ENCODE measurements around the gene SCAMP1.

Gene SCAMP1

DNA sequence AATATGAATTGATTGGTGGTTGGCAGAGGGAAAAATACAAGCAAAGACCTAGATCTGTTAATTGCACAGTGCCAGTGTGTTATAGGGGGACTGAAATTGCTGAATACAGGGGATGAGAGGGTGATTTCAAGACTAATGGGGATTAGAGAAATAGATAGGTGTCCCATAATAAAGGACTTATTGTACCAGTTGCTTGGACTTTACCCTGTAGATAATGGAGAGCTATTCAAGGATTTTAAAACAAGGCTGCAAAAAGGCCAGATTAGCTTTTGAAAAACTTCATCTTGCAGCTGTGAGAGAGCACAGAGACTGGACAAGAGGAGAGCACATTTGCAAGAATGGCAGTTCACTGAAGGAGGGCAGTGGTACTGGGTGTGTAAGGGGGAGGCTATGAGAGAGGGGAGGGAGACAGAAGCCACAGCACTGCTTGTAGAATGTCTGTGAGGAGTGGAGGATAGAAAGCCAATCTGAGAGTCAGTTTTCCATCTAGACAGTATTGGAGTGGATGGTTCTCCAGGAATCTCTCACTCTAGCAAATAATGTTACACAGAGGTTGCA, 28.8 kb upstream of the SCAMP1 start:
- H3K4me2 ChIP-seq (ENCODE audit: low read length) = no peak overlapping the region
- H3K14ac ChIP-seq (ENCODE audit: low read length) = no peak overlapping the region
- H3K4ac ChIP-seq (ENCODE audit: low read depth, low read length) = no peak overlapping the region
- no peaks in the 10 kb centered on the region for H3K79me2 ChIP-seq (ENCODE audit: control insufficient read depth, insufficient read depth, low read length, poor library complexity)
- H4K91ac ChIP-seq (ENCODE audit: low read depth, low read length) = no peak overlapping the region
- no peak overlapping the region for H4K8ac ChIP-seq (ENCODE audit: low read depth, low read length)
- H3K36me3 ChIP-seq (ENCODE audit: control insufficient read depth in 1 of 2, insufficient read depth in 2 of 2, low read length in 2 of 2) = no peaks in the 10 kb centered on the region
- H3K23ac ChIP-seq (ENCODE audit: low read length) = no peak overlapping the region
- H3K9me3 ChIP-seq (ENCODE audit: insufficient read depth, low read depth, low read length) = no peaks in the 10 kb centered on the region
- H3K9ac ChIP-seq (ENCODE audit: low read length) = no peak overlapping the region
- H2AK5ac ChIP-seq (ENCODE audit: low read length) = no peak overlapping the region
- no peak overlapping the region for H2BK5ac ChIP-seq (ENCODE audit: low read depth, low read length, poor library complexity)
- H3K4me1 ChIP-seq (ENCODE audit: control insufficient read depth in 1 of 2, insufficient read depth in 2 of 2, low read length in 2 of 2) = no peaks in the 10 kb centered on the region
- H2BK12ac ChIP-seq (ENCODE audit: low read length) = no peak overlapping the region
- H3K27ac ChIP-seq (ENCODE audit: low read depth, low read length) = no peak overlapping the region
- DNase-seq = no peak
- no peak overlapping the region for H3K18ac ChIP-seq (ENCODE audit: low read length)
- H3K4me3 ChIP-seq (ENCODE audit: low read depth, low read length) = no peak overlapping the region
- no peaks in the 10 kb centered on the region for H3K79me1 ChIP-seq (ENCODE audit: low read length)
- H2BK120ac ChIP-seq (ENCODE audit: insufficient read depth, low read length, poor library complexity) = no peak overlapping the region
- no peaks in the 10 kb centered on the region for H3K27me3 ChIP-seq (ENCODE audit: insufficient read depth, low read length)
- no peak overlapping the region for H4K12ac ChIP-seq (ENCODE audit: low read depth, low read length)
- no peak overlapping the region for H2AFZ ChIP-seq (ENCODE audit: insufficient read depth, low read length, poor library complexity)

- H3K4ac ChIP-seq (ENCODE audit: low read depth, low read length) = no peak overlapping the region
- DNase-seq = no peak
- H3K4me3 ChIP-seq (ENCODE audit: low read depth, low read length) = no peak overlapping the region
- H2BK12ac ChIP-seq (ENCODE audit: low read length) = no peak overlapping the region
- no peak overlapping the region for H2BK5ac ChIP-seq (ENCODE audit: low read depth, low read length, poor library complexity)
- no CpG with 5 or more reads among the region's 3 CpGs for WGBS (ENCODE audit: extremely low coverage, insufficient coverage, insufficient read length)
- no peak overlapping the region for H3K4me2 ChIP-seq (ENCODE audit: low read length)
- H3K4me1 ChIP-seq (ENCODE audit: control insufficient read depth in 1 of 2, insufficient read depth in 2 of 2, low read length in 2 of 2) = no peaks in the 10 kb centered on the region
- no peak overlapping the region for H3K18ac ChIP-seq (ENCODE audit: low read length)
- H2AFZ ChIP-seq (ENCODE audit: insufficient read depth, low read length, poor library complexity) = no peak overlapping the region
- no peak overlapping the region for H2BK120ac ChIP-seq (ENCODE audit: insufficient read depth, low read length, poor library complexity)
- no peak overlapping the region for H3K27ac ChIP-seq (ENCODE audit: low read depth, low read length)
- H3K14ac ChIP-seq (ENCODE audit: low read length) = no peak overlapping the region
- H3K79me2 ChIP-seq (ENCODE audit: control insufficient read depth, insufficient read depth, low read length, poor library complexity) = no peaks in the 10 kb centered on the region
- no peak overlapping the region for H3K9ac ChIP-seq (ENCODE audit: low read length)
- no peak overlapping the region for H4K8ac ChIP-seq (ENCODE audit: low read depth, low read length)
- H3K79me1 ChIP-seq (ENCODE audit: low read length) = no peaks in the 10 kb centered on the region
- peaks cover 2% of the 10 kb centered on the region for H3K9me3 ChIP-seq (ENCODE audit: insufficient read depth, low read depth, low read length)
- no peaks in the 10 kb centered on the region for H3K36me3 ChIP-seq (ENCODE audit: control insufficient read depth in 1 of 2, insufficient read depth in 2 of 2, low read length in 2 of 2)
- H4K91ac ChIP-seq (ENCODE audit: low read depth, low read length) = no peak overlapping the region
- H2AK5ac ChIP-seq (ENCODE audit: low read length) = no peak overlapping the region
- H3K27me3 ChIP-seq (ENCODE audit: insufficient read depth, low read length) = no peaks in the 10 kb centered on the region
- no peak overlapping the region for H3K23ac ChIP-seq (ENCODE audit: low read length)
- no peak overlapping the region for H4K12ac ChIP-seq (ENCODE audit: low read depth, low read length)
Measured at GRCh38 chr5:78334811-78335210, 25.6 kb upstream of the SCAMP1 start.

- H2AK5ac ChIP-seq (ENCODE audit: low read length) = no peak overlapping the region
- H3K36me3 ChIP-seq (ENCODE audit: control insufficient read depth in 1 of 2, insufficient read depth in 2 of 2, low read length in 2 of 2) = no peaks in the 10 kb centered on the region
- H2BK12ac ChIP-seq (ENCODE audit: low read length) = no peak overlapping the region
- H4K12ac ChIP-seq (ENCODE audit: low read depth, low read length) = no peak overlapping the region
- H3K27ac ChIP-seq (ENCODE audit: low read depth, low read length) = no peak overlapping the region
- no CpG with 5 or more reads among the region's 2 CpGs for WGBS (ENCODE audit: extremely low coverage, insufficient coverage, insufficient read length)
- no peak overlapping the region for H3K23ac ChIP-seq (ENCODE audit: low read length)
- H4K91ac ChIP-seq (ENCODE audit: low read depth, low read length) = no peak overlapping the region
- H3K4me1 ChIP-seq (ENCODE audit: control insufficient read depth in 1 of 2, insufficient read depth in 2 of 2, low read length in 2 of 2) = no peaks in the 10 kb centered on the region
- no peaks in the 10 kb centered on the region for H3K27me3 ChIP-seq (ENCODE audit: insufficient read depth, low read length)
- H4K8ac ChIP-seq (ENCODE audit: low read depth, low read length) = no peak overlapping the region
- H3K4ac ChIP-seq (ENCODE audit: low read depth, low read length) = no peak overlapping the region
- no peaks in the 10 kb centered on the region for H3K79me2 ChIP-seq (ENCODE audit: control insufficient read depth, insufficient read depth, low read length, poor library complexity)
- H3K9ac ChIP-seq (ENCODE audit: low read length) = no peak overlapping the region
- no peaks in the 10 kb centered on the region for H3K79me1 ChIP-seq (ENCODE audit: low read length)
- H3K14ac ChIP-seq (ENCODE audit: low read length) = no peak overlapping the region
- no peak overlapping the region for H3K4me2 ChIP-seq (ENCODE audit: low read length)
- no peak for DNase-seq
- H3K18ac ChIP-seq (ENCODE audit: low read length) = no peak overlapping the region
- peaks cover 2% of the 10 kb centered on the region for H3K9me3 ChIP-seq (ENCODE audit: insufficient read depth, low read depth, low read length)
- H2BK120ac ChIP-seq (ENCODE audit: insufficient read depth, low read length, poor library complexity) = no peak overlapping the region
- no peak overlapping the region for H2BK5ac ChIP-seq (ENCODE audit: low read depth, low read length, poor library complexity)
- no peak overlapping the region for H2AFZ ChIP-seq (ENCODE audit: insufficient read depth, low read length, poor library complexity)
- H3K4me3 ChIP-seq (ENCODE audit: low read depth, low read length) = no peak overlapping the region
Measured at GRCh38 chr5:78335976-78336375, 24.4 kb upstream of the SCAMP1 start.

GRCh38 chr5:78336698-78337097, 23.7 kb upstream of the SCAMP1 start:
- no peak for DNase-seq
- no peak overlapping the region for H4K8ac ChIP-seq (ENCODE audit: low read depth, low read length)
- no peaks in the 10 kb centered on the region for H3K79me2 ChIP-seq (ENCODE audit: control insufficient read depth, insufficient read depth, low read length, poor library complexity)
- H3K27me3 ChIP-seq (ENCODE audit: insufficient read depth, low read length) = no peaks in the 10 kb centered on the region
- no peak overlapping the region for H2AK5ac ChIP-seq (ENCODE audit: low read length)
- no peak overlapping the region for H2AFZ ChIP-seq (ENCODE audit: insufficient read depth, low read length, poor library complexity)
- no peak overlapping the region for H3K27ac ChIP-seq (ENCODE audit: low read depth, low read length)
- no peak overlapping the region for H3K18ac ChIP-seq (ENCODE audit: low read length)
- H3K79me1 ChIP-seq (ENCODE audit: low read length) = no peaks in the 10 kb centered on the region
- H3K4me2 ChIP-seq (ENCODE audit: low read length) = no peak overlapping the region
- no peaks in the 10 kb centered on the region for H3K36me3 ChIP-seq (ENCODE audit: control insufficient read depth in 1 of 2, insufficient read depth in 2 of 2, low read length in 2 of 2)
- WGBS (ENCODE audit: extremely low coverage, insufficient coverage, insufficient read length) = no CpG with 5 or more reads among the region's 2 CpGs
- no peak overlapping the region for H2BK5ac ChIP-seq (ENCODE audit: low read depth, low read length, poor library complexity)
- no peak overlapping the region for H2BK120ac ChIP-seq (ENCODE audit: insufficient read depth, low read length, poor library complexity)
- no peak overlapping the region for H2BK12ac ChIP-seq (ENCODE audit: low read length)
- H3K4me1 ChIP-seq (ENCODE audit: control insufficient read depth in 1 of 2, insufficient read depth in 2 of 2, low read length in 2 of 2) = no peaks in the 10 kb centered on the region
- H3K9me3 ChIP-seq (ENCODE audit: insufficient read depth, low read depth, low read length) = peaks cover 2% of the 10 kb centered on the region
- no peak overlapping the region for H4K12ac ChIP-seq (ENCODE audit: low read depth, low read length)
- H3K14ac ChIP-seq (ENCODE audit: low read length) = no peak overlapping the region
- no peak overlapping the region for H3K4ac ChIP-seq (ENCODE audit: low read depth, low read length)
- H3K23ac ChIP-seq (ENCODE audit: low read length) = no peak overlapping the region
- H3K4me3 ChIP-seq (ENCODE audit: low read depth, low read length) = no peak overlapping the region
- H4K91ac ChIP-seq (ENCODE audit: low read depth, low read length) = no peak overlapping the region
- H3K9ac ChIP-seq (ENCODE audit: low read length) = no peak overlapping the region

Data from trophoblast cell (in vitro differentiated cells and primary cell).